HepG2 (cell line): ENCODE measurements around the gene USP11. TPM values are rescaled to one million over a fixed set of nuclear protein-coding genes. Genes with fewer than 3 reads are reported as not detected.

Experiments
- ATAC-seq: fragments of 200-7000 bp; cut with Tn5 transposase; 3 replicates; pipeline ENCODE4 v1.9.1; 2020; ENCODE audit warnings: mild to moderate bottlenecking, moderate library complexity
- BruUV-seq: library from RNA; stranded (reverse); fragments of 400-500 nt; replicated peaks from 2 replicates; lab custom pipeline; 2021; lab: Mats Ljungman, UMichigan
- CTCF ChIA-PET: fragments of 300-600 bp; formaldehyde crosslinking; extraction: SDS; loops from one replicate; lab custom pipeline; 2021; ENCODE audit warnings: low total read pairs, inconsistent platforms, low intra/inter-chr PET ratio; lab: Yijun Ruan, JAX
- POLR2A ChIA-PET: fragments of 350-600 bp; sonication (Branson Sonifier 250); formaldehyde crosslinking; loops from one replicate; lab custom pipeline; 2020; ENCODE audit warnings: antibody characterized with exemption, inconsistent platforms; lab: Yijun Ruan, JAX
- DNase-seq: peaks from one replicate; pipeline ENCODE4 v3.0.0-alpha.2; 2015; ENCODE audit warnings: low spot score
- FAIRE-seq: peaks from 3 replicates; lab custom pipeline; 2011; peaks lifted over from hg19 to GRCh38; lab: Jason Lieb, UNC
- H2AFZ ChIP-seq: one replicate; pipeline ENCODE4 v1.6.1; 2011; ENCODE audit warnings: low read length, inconsistent platforms
- H3K27ac ChIP-seq: fragments of 300-600 bp; 3 replicates; pipeline ENCODE4 v1.8.0; 2011; ENCODE audit warnings: mixed run types, mild to moderate bottlenecking, mixed read lengths, low read length, inconsistent platforms; ENCODE audit not compliant: insufficient read depth; ENCODE audit errors: extremely low read length
- H3K27me3 ChIP-seq, 2 experiments: fragments of 200-600 bp in 1 of 2; 2 replicates in 1 of 2; 3 replicates in 1 of 2; pipeline versions ENCODE4 v1.6.0 to v1.8.0; 2011; ENCODE audit warnings: low read length in 2 of 2, mild to moderate bottlenecking in 2 of 2, moderate library complexity in 2 of 2, inconsistent platforms in 1 of 2; ENCODE audit not compliant: insufficient read depth in 2 of 2, control insufficient read depth in 1 of 2
- H3K36me3 ChIP-seq, 2 experiments: fragments of 200-600 bp in 1 of 2; replicated peaks in 1 of 2; 2 replicates in 1 of 2; 3 replicates in 1 of 2; pipeline versions ENCODE4 v1.5.1 to v1.8.0; 2011; ENCODE audit warnings: low read length in 2 of 2, inconsistent platforms in 1 of 2; ENCODE audit not compliant: insufficient read depth in 2 of 2, control insufficient read depth in 1 of 2
- H3K4me1 ChIP-seq: 2 replicates; pipeline ENCODE4 v1.5.1; 2012; ENCODE audit warnings: low read length, inconsistent platforms; ENCODE audit not compliant: insufficient read depth
- H3K4me2 ChIP-seq: 2 replicates; pipeline ENCODE4 v1.6.0; 2011; ENCODE audit warnings: low read depth, low read length, inconsistent platforms
- H3K4me3 ChIP-seq, 3 experiments: fragments of 200-600 bp in 1 of 3; sonication (generic), shearing (Covaris generic) in 1 of 3; replicated peaks in 1 of 3; 2 replicates each; pipeline ENCODE4 v1.5.1; 2011 to 2016; ENCODE audit warnings: low read length in 3 of 3, inconsistent platforms in 2 of 3, low read depth in 2 of 3, mild to moderate bottlenecking in 2 of 3, control low read depth in 1 of 3, mixed read lengths in 1 of 3; ENCODE audit not compliant: insufficient read depth in 1 of 3
- H3K79me2 ChIP-seq: one replicate; pipeline ENCODE4 v1.6.1; 2011; ENCODE audit warnings: low read length, inconsistent platforms; ENCODE audit not compliant: insufficient read depth
- H3K9ac ChIP-seq: 2 replicates; pipeline ENCODE4 v1.6.0; 2011; ENCODE audit warnings: mild to moderate bottlenecking, low read depth, low read length, inconsistent platforms; ENCODE audit not compliant: insufficient read depth
- H3K9me3 ChIP-seq: 2 replicates; pipeline ENCODE4 v1.5.1; 2012; ENCODE audit warnings: mild to moderate bottlenecking, low read length
- H4K20me1 ChIP-seq: 2 replicates; pipeline ENCODE4 v1.6.0; 2011; ENCODE audit warnings: inconsistent platforms, mild to moderate bottlenecking, low read length, moderate library complexity; ENCODE audit not compliant: insufficient read depth
- RBFOX2 ChIP-seq: fragments of 200-400 bp; formaldehyde crosslinking; IDR thresholded peaks from 2 replicates; pipeline ENCODE4 v1.6.1; 2017; ENCODE audit warnings: low read depth, mild to moderate bottlenecking, low read length
- ZNF512 ChIP-seq: sonication (generic); formaldehyde crosslinking; IDR thresholded peaks from 2 replicates; pipeline ENCODE4 v1.4.0; 2020; ENCODE audit warnings: mild to moderate bottlenecking, missing genetic modification reagents
- ZNF639 ChIP-seq: conservative IDR thresholded peaks from 2 replicates; pipeline ENCODE4 v1.6.1; 2018; ENCODE audit warnings: missing genetic modification reagents
- WGBS: methylation state at CpG from one replicate; pipeline ENCODE4 v1.1.6; 2017; ENCODE audit warnings: low lambda C conversion rate; 5-methylcytosine and 5-hydroxymethylcytosine counted together
- in situ Hi-C: cut with HindIII; loops from 2 replicates; pipeline ENCODE4 v1.10.0; 2017; ENCODE audit warnings: low pct_unique_long_range_greater_than_20kb; ENCODE audit not compliant: extremely low pct_ligation_motif_present
- intact Hi-C: fragments of 100-400 bp; cut with micrococcal nuclease; formaldehyde crosslinking; loops from one replicate; pipeline ENCODE4 v1.10.0; 2022; ENCODE audit not compliant: unreplicated experiment
- polyA plus RNA-seq, 8 experiments: library from polyadenylated mRNA; depleted of rRNA in 3 of 8; stranded (reverse) in 7 of 8; unstranded in 1 of 8; fragments of >200 nt; fragmentation: Illumina TruSeq in 4 of 8; extraction: Trizol in 4 of 8; gene quantifications; 2 replicates each; pipeline versions ENCODE4 v1.2.1 to v1.2.3, GENCODE V29; 2011 to 2016; ENCODE audit warnings: low read depth in 4 of 8, missing spikeins in 1 of 8, mixed read lengths in 1 of 8; ENCODE audit not compliant: insufficient read depth in 1 of 8
- total RNA-seq, 5 experiments: library from RNA; depleted of rRNA; stranded (reverse); fragments of >200 nt; fragmentation: Illumina TruSeq; extraction: Trizol; gene quantifications; 2 replicates each; pipeline ENCODE4 v1.2.3, GENCODE V29; 2016; ENCODE audit warnings: low read depth in 1 of 5

USP11 gene
- total and polyA plus RNA-seq, 2 of the 13 experiments (the other 11 are each of a cell fraction or from before 2014, with no cell fraction given) = 23.8 to 31.7 TPM

DNA sequence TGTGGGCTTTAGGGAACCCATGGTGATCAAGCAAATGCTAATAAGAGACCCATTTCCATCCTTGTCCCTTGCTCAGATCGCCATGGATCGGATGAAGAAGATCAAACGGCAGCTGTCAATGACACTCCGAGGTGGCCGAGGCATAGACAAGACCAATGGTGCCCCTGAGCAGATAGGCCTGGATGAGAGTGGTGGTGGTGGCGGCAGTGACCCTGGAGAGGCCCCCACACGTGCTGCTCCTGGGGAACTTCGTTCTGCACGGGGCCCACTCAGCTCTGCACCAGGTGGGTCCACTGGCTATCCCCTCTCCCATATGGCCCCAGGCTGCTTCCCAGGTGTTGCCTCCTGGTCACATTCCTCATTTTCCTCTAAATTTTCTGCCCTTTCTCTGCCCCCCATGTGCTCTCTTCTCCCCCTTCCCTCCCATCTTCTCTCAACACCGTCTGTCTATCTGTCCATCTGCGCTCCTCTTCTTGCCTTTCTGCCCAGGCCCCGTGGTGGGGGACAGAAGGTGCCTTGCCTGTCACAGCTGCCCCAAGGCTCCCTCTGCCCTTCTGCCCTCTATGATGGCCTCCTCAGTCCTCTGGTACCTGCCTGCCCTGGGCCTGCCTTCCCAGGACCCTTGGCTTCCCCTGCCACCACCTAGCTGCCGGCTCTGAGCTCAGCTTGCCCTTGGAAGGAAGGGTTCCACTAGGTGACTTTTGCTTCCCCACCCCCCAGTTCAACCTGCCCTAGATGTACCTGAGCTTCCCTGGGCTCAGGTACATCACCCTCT is 9.1 kb upstream of the USP11 start:
- Histone ChIP-seq H3K4me3 (no peak overlapping the region), H3K4me2 (no peak overlapping the region), H3K4me1 (peaks cover 20% of the 10 kb centered on the region), H3K36me3 (peaks cover 11 to 41% of the 10 kb centered on the region in 2 experiments; a peak in 4 of 5 replicates), H2AFZ (no peak overlapping the region), H3K9ac (no peak overlapping the region), H4K20me1 (peaks cover 24% of the 10 kb centered on the region), H3K27me3 (no peaks in the 10 kb centered on the region), H3K9me3 (no peaks in the 10 kb centered on the region), H3K27ac (no peak overlapping the region), H3K79me2 (peaks cover 35% of the 10 kb centered on the region)
- ChIA-PET POLR2A (no interaction called here), CTCF (no interaction called here)
- FAIRE-seq (no peak), ATAC-seq (no peak), DNase-seq (no peak)
- no TSS peak for BruUV-seq
- TF ChIP-seq RBFOX2 (0 out of 2 replicates have a peak, but pooled peaks have one; percentile 25), ZNF639 (CRISPR knock-in tag) (no peak), ZNF512 (no peak)
- in situ Hi-C loops (no loop called here), intact Hi-C loops (loop anchor here (2.0 kb wide), 1 partner anchor 63 kb away; no protein-coding TSS in a partner anchor)
- 99% methylated on average over 4 of the region's 13 CpGs for WGBS
